Stomach (tissue), 19 donors: ENCODE data around the gene LILRB1. TPM values are rescaled to one million over a fixed set of nuclear protein-coding genes. Genes with fewer than 3 reads are reported as not detected.
"Not testable (repeated sequence)": the region's sequence is repeated elsewhere in the genome, so short reads cannot be mapped to it uniquely, and the experiment has no call there.

Experiments used
- DNase-seq, 2 donors: peaks; one replicate each; pipeline versions ENCODE4 v3.0.0 to v3.0.0-alpha.2; 2013 to 2019
- H3K27ac ChIP-seq, 5 donors: fragments of 200-600 bp in 4 of 5; sonication (generic) in 4 of 5; one replicate each; pipeline ENCODE4 v1.5.1; 2013 to 2019; ENCODE audit warnings: mild to moderate bottlenecking in 1 of 5, moderate library complexity in 1 of 5
- H3K27me3 ChIP-seq, 3 donors: fragments of 200-600 bp; sonication (generic); one replicate each; pipeline ENCODE4 v1.5.1; 2017 to 2019; ENCODE audit warnings: mixed run types in 1 of 3
- H3K36me3 ChIP-seq, 4 donors: fragments of 200-600 bp; sonication (generic); 1 replicate in 3 of 4; 2 replicates in 1 of 4; pipeline ENCODE4 v1.5.1; 2016 to 2019
- H3K4me1 ChIP-seq, 4 donors: fragments of 200-600 bp; sonication (generic); one replicate each; pipeline ENCODE4 v1.5.1; 2016 to 2019
- H3K4me3 ChIP-seq, 4 donors: fragments of 200-600 bp; sonication (generic) in 3 of 4; one replicate each; pipeline ENCODE4 v1.5.1; 2016 to 2019; ENCODE audit warnings: mild to moderate bottlenecking in 1 of 4
- H3K9me3 ChIP-seq, 4 donors: fragments of 200-600 bp; sonication (generic); one replicate each; pipeline ENCODE4 v1.5.1; 2016 to 2019
- CTCF ChIP-seq, 7 experiments: fragments of 450-650 bp in 4 of 7; fragments of 200-600 bp in 3 of 7; sonication (generic) in 3 of 7; IDR thresholded peaks; one replicate each; pipeline ENCODE4 v1.5.1; 2016 to 2019; ENCODE audit warnings: antibody characterized with exemption in 7 of 7, control low read depth in 2 of 7, mild to moderate bottlenecking in 1 of 7
- EP300 ChIP-seq: sonication (generic); formaldehyde crosslinking; IDR thresholded peaks from one replicate; pipeline ENCODE4 v1.6.1; 2017; ENCODE audit warnings: antibody characterized with exemption
- POLR2A ChIP-seq, 4 donors: fragments of 450-650 bp; IDR thresholded peaks; one replicate each; pipeline ENCODE4 v1.6.1; 2016; ENCODE audit warnings: antibody characterized with exemption in 4 of 4, control low read depth in 2 of 4, mild to moderate bottlenecking in 1 of 4, moderate library complexity in 1 of 4
- POLR2AphosphoS5 ChIP-seq, 3 donors: sonication (generic); formaldehyde crosslinking; IDR thresholded peaks; one replicate each; pipeline ENCODE4 v1.6.1; 2016; ENCODE audit warnings: antibody characterized with exemption in 3 of 3
- WGBS, 5 donors: extraction: QIAGEN DNeasy Blood & Tissue Kit in 3 of 5; methylation state at CpG; one replicate each; pipeline versions ENCODE4 v1.1.5 to v1.1.7; 2013 to 2018; 5-methylcytosine and 5-hydroxymethylcytosine counted together
- intact Hi-C: fragments of 100-400 bp; cut with DNase I; formaldehyde crosslinking; loops from one replicate; pipeline ENCODE4 v1.15.1; 2023; ENCODE audit warnings: low total_unique reads
- long read RNA-seq, 10 donors: transcript quantifications; one replicate each; lab custom pipeline, GENCODE V29; 2026
- polyA plus RNA-seq, 3 donors: library from polyadenylated mRNA; stranded (reverse); fragments of 200-250 nt; gene quantifications; one replicate each; pipeline ENCODE4 v1.2.3, GENCODE V29; 2013
- total RNA-seq, 5 donors: library from RNA; depleted of rRNA; stranded (reverse); fragments of >200 nt; gene quantifications; one replicate each; pipeline versions ENCODE4 v1.1.0 to v1.2.3, GENCODE V29; 2014 to 2016
- donor health status: healthy with polysubstance abuse.
- donor health status: Bipolar disorder and iron deficiency.
- donor health status: healthy.

The LILRB1 gene
- total RNA-seq = 10 to 100 TPM in 1 of 5 donors, 1 to 10 TPM in 2, under 1 TPM in 1, not detected in 1; 0.37 to 50.8 (median 2.7) TPM
- polyA plus RNA-seq = 1 to 10 TPM in 2 of 3 donors, under 1 TPM in 1; 0.63 to 2.0 (median 1.2) TPM
- long read RNA-seq, donor 1 = 0 reads
- long read RNA-seq, donor 2 = 0 reads
- long read RNA-seq, donor 3 = 0 reads
- long read RNA-seq, donor 4 = 0 reads
- long read RNA-seq, donor 5 = 0 reads
- long read RNA-seq, donor 6 = 0 reads
- long read RNA-seq, donor 7 = 0 reads
- long read RNA-seq, donor 8 = 0 reads
- long read RNA-seq, donor 9 = 0 reads
- long read RNA-seq, donor 10 = 0 reads

- Histone ChIP-seq H3K27me3 (peaks cover 0 to 63% (median 0%) of the 10 kb centered on the region in 3 donors), H3K4me3 (peak within 1 kb of the TSS in 2 of 4 donors; percentile 7 to 22)
- WGBS, 5 donors = 63 to 79% (median 67%) methylated on average over 9 of the region's 9 CpGs
- H3K4me1 ChIP-seq, DNase-seq, H3K27ac ChIP-seq, H3K9me3 ChIP-seq, H3K36me3 ChIP-seq, intact Hi-C loops: not testable (repeated sequence)
Measured at GRCh38 chr19:54630262-54630661, at the start of gene LILRB1. LILRB1 (plus strand) TSS chr19:54630484; CDS start chr19:54631074, 590 bp downstream.

- Histone ChIP-seq H3K36me3 (no peaks in the 10 kb centered on the region), H3K27ac (no peak overlapping the region), H3K27me3 (peaks cover 0 to 23% (median 0%) of the 10 kb centered on the region in 3 donors), H3K4me1 (no peaks in the 10 kb centered on the region), H3K9me3 (peaks cover 0 to 16% (median 8%) of the 10 kb centered on the region in 4 donors), H3K4me3 (no peak overlapping the region)
- DNase-seq = no peak
- WGBS, 5 donors = 64 to 73% (median 70%) methylated on average over 5 of the region's 5 CpGs
- intact Hi-C loops = loop anchor here (5.0 kb wide), 1 partner anchor 304 kb away; the partner anchor contains the start of gene LILRB2
- no peak for TF ChIP-seq POLR2A (IDR thresholded peaks at IDR 0.05)
- TF ChIP-seq POLR2AphosphoS5 (IDR thresholded peaks at IDR 0.05) = no peak
- TF ChIP-seq CTCF (IDR thresholded peaks at IDR 0.05) = no peak
- TF ChIP-seq EP300 = no peak
Measured at GRCh38 chr19:54586397-54586796, 43.9 kb upstream of the LILRB1 start.

- Histone ChIP-seq H3K4me3 (no peak overlapping the region), H3K36me3 (no peaks in the 10 kb centered on the region), H3K27ac (no peak overlapping the region), H3K4me1 (no peaks in the 10 kb centered on the region), H3K9me3 (peaks cover 0 to 19% (median 7%) of the 10 kb centered on the region in 4 donors), H3K27me3 (peaks cover 0 to 23% (median 0%) of the 10 kb centered on the region in 3 donors)
- TF ChIP-seq EP300 (no peak), POLR2AphosphoS5 (IDR thresholded peaks at IDR 0.05) (no peak), CTCF (IDR thresholded peaks at IDR 0.05) (no peak), POLR2A (IDR thresholded peaks at IDR 0.05) (no peak)
- intact Hi-C loops = loop anchor here (5.0 kb wide), 1 partner anchor 305 kb away; the partner anchor contains the start of gene LILRB2
- WGBS, 5 donors = 45 to 69% (median 66%) methylated on average over 3 to 7 of the region's 7 CpGs
- no peak for DNase-seq
Measured at GRCh38 chr19:54587026-54587425, 43.3 kb upstream of the LILRB1 start.

GRCh38 chr19:54593445-54593844 lies 36.8 kb upstream of the LILRB1 start, which contains the start of gene LILRA1:
LILRA1 (plus strand) TSS chr19:54593632; CDS start chr19:54594245, 613 bp downstream.
- peaks cover 0 to 34% (median 0%) of the 10 kb centered on the region in 3 donors for H3K27me3 ChIP-seq
- WGBS, 5 donors = 54 to 69% (median 61%) methylated on average over 6 of the region's 6 CpGs
- peaks cover 0 to 19% (median 7%) of the 10 kb centered on the region in 4 donors for H3K9me3 ChIP-seq
- intact Hi-C loops, H3K4me1 ChIP-seq, DNase-seq, H3K27ac ChIP-seq, H3K36me3 ChIP-seq: not testable (repeated sequence)
- peak within 1 kb of the TSS in 1 of 4 donors; percentile 24 for H3K4me3 ChIP-seq

GRCh38 chr19:54593931-54594626 lies 36.2 kb upstream of the LILRB1 start:
- peaks cover 0 to 34% (median 0%) of the 10 kb centered on the region in 3 donors for H3K27me3 ChIP-seq
- H3K27ac ChIP-seq, intact Hi-C loops, H3K36me3 ChIP-seq, H3K4me1 ChIP-seq, DNase-seq: not testable (repeated sequence)
- WGBS, 5 donors = 46 to 75% (median 65%) methylated on average over 6 to 9 of the region's 9 CpGs
- H3K4me3 ChIP-seq = peak overlapping the region in 1 of 4 donors; percentile 24
- peaks cover 0 to 19% (median 7%) of the 10 kb centered on the region in 4 donors for H3K9me3 ChIP-seq
